B cell (primary cell): ENCODE data around the gene ENSA. TPM values are rescaled to one million over a fixed set of nuclear protein-coding genes. Genes with fewer than 3 reads are reported as not detected.

Experiments used
- ATAC-seq: fragments of 200-7000 bp; cut with Tn5 transposase; one replicate; pipeline ENCODE4 v1.10.0; 2021; ENCODE audit warnings: low read depth, mild to moderate bottlenecking, moderate number of reproducible peaks, moderate library complexity
- CTCF ChIA-PET: fragments of 350-600 bp; sonication (Branson Sonifier 250); formaldehyde crosslinking; loops from one replicate; lab custom pipeline; 2021; ENCODE audit warnings: antibody characterized with exemption, inconsistent platforms; lab: Charles Lee
- POLR2A ChIA-PET: fragments of 350-600 bp; sonication (Branson Sonifier 250); formaldehyde crosslinking; loops from one replicate; lab custom pipeline; 2021; ENCODE audit warnings: antibody characterized with exemption; lab: Charles Lee
- DNase-seq: peaks from one replicate; pipeline ENCODE4 v3.0.0; 2013
- H2AFZ ChIP-seq: 2 replicates; pipeline ENCODE4 v1.6.1; 2012; ENCODE audit warnings: mild to moderate bottlenecking, low read depth, low read length; ENCODE audit not compliant: insufficient read depth, poor library complexity, severe bottlenecking
- H3K27ac ChIP-seq, 2 donors: 1 replicate in 1 of 2; 2 replicates in 1 of 2; pipeline ENCODE4 v1.5.1; 2012 to 2013; ENCODE audit warnings: low read length in 2 of 2, mild to moderate bottlenecking in 2 of 2, moderate library complexity in 1 of 2
- H3K27me3 ChIP-seq, 4 experiments: fragments of 200-600 bp in 1 of 4; sonication (generic) in 1 of 4; replicated peaks in 1 of 4; 1 replicate in 2 of 4; 2 replicates in 2 of 4; pipeline versions ENCODE4 v1.6.1 to v1.7.0; 2013 to 2016; ENCODE audit warnings: low read length in 3 of 4, mild to moderate bottlenecking in 2 of 4, mixed read lengths in 1 of 4, moderate library complexity in 1 of 4; ENCODE audit not compliant: insufficient read depth in 4 of 4, control insufficient read depth in 3 of 4; ENCODE audit errors: control extremely low read depth in 1 of 4
- H3K36me3 ChIP-seq, 2 experiments: replicated peaks in 1 of 2; 1 replicate in 1 of 2; 2 replicates in 1 of 2; pipeline versions ENCODE4 v1.6.1 to v1.7.1; 2013; ENCODE audit warnings: low read length in 1 of 2; ENCODE audit not compliant: insufficient read depth in 2 of 2, control insufficient read depth in 1 of 2; ENCODE audit errors: control extremely low read depth in 1 of 2, extremely low read depth in 1 of 2
- H3K4me1 ChIP-seq, 2 donors: fragments of 200-600 bp in 1 of 2; sonication (generic) in 1 of 2; 1 replicate in 1 of 2; 2 replicates in 1 of 2; pipeline versions ENCODE4 v1.5.1 to v1.6.1; 2013 to 2017; ENCODE audit warnings: low read length in 2 of 2; ENCODE audit not compliant: control insufficient read depth in 2 of 2, insufficient read depth in 2 of 2
- H3K4me2 ChIP-seq: replicated peaks from 2 replicates; pipeline ENCODE3; 2012; ENCODE audit warnings: mild to moderate bottlenecking, low read depth, low read length; ENCODE audit not compliant: poor library complexity, severe bottlenecking
- H3K4me3 ChIP-seq, 5 experiments: fragments of 200-600 bp in 1 of 5; sonication (generic) in 1 of 5; 1 replicate in 3 of 5; 2 replicates in 2 of 5; pipeline versions ENCODE4 v1.5.1 to v1.7.0; 2011 to 2016; ENCODE audit warnings: low read length in 4 of 5, mild to moderate bottlenecking in 4 of 5, low read depth in 2 of 5, control low read depth in 1 of 5, moderate library complexity in 1 of 5; ENCODE audit not compliant: insufficient read depth in 1 of 5; ENCODE audit errors: control extremely low read depth in 1 of 5, extremely low read depth in 1 of 5
- H3K79me2 ChIP-seq: fragments of 200-600 bp; sonication (generic); one replicate; pipeline ENCODE4 v1.6.0; 2016; ENCODE audit warnings: low read length; ENCODE audit not compliant: control insufficient read depth, insufficient read depth
- H3K9ac ChIP-seq: fragments of 200-600 bp; sonication (generic); 2 replicates; pipeline ENCODE4 v1.6.1; 2017; ENCODE audit warnings: mild to moderate bottlenecking, low read length, moderate library complexity
- H3K9me3 ChIP-seq, 3 donors: one replicate each; pipeline versions ENCODE4 v1.6.1 to v1.7.1; 2013; ENCODE audit warnings: low read length in 2 of 3; ENCODE audit not compliant: control insufficient read depth in 2 of 3, insufficient read depth in 1 of 3; ENCODE audit errors: control extremely low read depth in 1 of 3
- H4K20me1 ChIP-seq: 2 replicates; pipeline ENCODE4 v1.6.0; 2012; ENCODE audit warnings: mild to moderate bottlenecking, low read length; ENCODE audit not compliant: insufficient read depth, control insufficient read depth, poor library complexity, severe bottlenecking
- H3K27ac Mint-ChIP-seq: one replicate; pipeline ENCODE4 v1.8.0; 2021; ENCODE audit warnings: mixed read lengths
- H3K27me3 Mint-ChIP-seq: one replicate; pipeline ENCODE4 v1.8.0; 2021; ENCODE audit warnings: mixed read lengths
- H3K4me1 Mint-ChIP-seq: one replicate; pipeline ENCODE4 v1.8.0; 2021; ENCODE audit warnings: mixed read lengths
- H3K4me3 Mint-ChIP-seq: one replicate; pipeline ENCODE4 v1.8.0; 2021; ENCODE audit warnings: mixed read lengths
- H3K9me3 Mint-ChIP-seq: one replicate; pipeline ENCODE4 v1.8.0; 2022; ENCODE audit warnings: mixed read lengths; ENCODE audit not compliant: insufficient read depth
- CTCF ChIP-seq: fragments of 200-600 bp; IDR thresholded peaks from one replicate; pipeline ENCODE4 v1.8.0; 2022; ENCODE audit warnings: antibody characterized with exemption, mild to moderate bottlenecking
- EZH2 ChIP-seq: IDR thresholded peaks from 2 replicates; pipeline ENCODE4 v1.6.1; 2012; ENCODE audit warnings: borderline replicate concordance, low read depth, mild to moderate bottlenecking, moderate library complexity, low read length; ENCODE audit not compliant: insufficient read depth, poor library complexity, severe bottlenecking
- WGBS: methylation state at CpG from one replicate; pipeline ENCODE4 v1.1.5; 2013; ENCODE audit warnings: missing lambda C conversion rate; ENCODE audit not compliant: insufficient coverage; 5-methylcytosine and 5-hydroxymethylcytosine counted together
- intact Hi-C: fragments of 100-400 bp; cut with micrococcal nuclease; formaldehyde crosslinking; loops from one replicate; pipeline ENCODE4 v1.10.0; 2022
- polyA plus RNA-seq: library from polyadenylated mRNA; depleted of rRNA; stranded (reverse); fragments of >200 nt; gene quantifications from 2 replicates; pipeline ENCODE4 v1.2.3, GENCODE V29; 2012
- total RNA-seq, 2 donors: library from RNA; stranded (reverse); fragments of 120-200 nt in 1 of 2; gene quantifications; 1 replicate in 1 of 2; 2 replicates in 1 of 2; pipeline versions ENCODE4 v1.2.3 to v1.2.4, GENCODE V29; 2013 to 2022

Gene ENSA
- total and polyA plus RNA-seq, 2 donors (not counting 1 experiment from before 2014, with no cell fraction given), result 85.5 to 115 TPM

- Histone ChIP-seq H3K79me2 (peaks cover 43% of the 10 kb centered on the region), H3K9me3 (no peaks in the 10 kb centered on the region), H2AFZ (no peak overlapping the region), H3K27ac (no peak overlapping the region), H3K4me3 (no peak overlapping the region), H3K4me2 (no peak overlapping the region), H3K9ac (no peak overlapping the region), H3K36me3 (peaks cover 0 to 4% of the 10 kb centered on the region in 2 experiments), H3K4me1 (peaks cover 5% of the 10 kb centered on the region in 2 donors), H4K20me1 (no peaks in the 10 kb centered on the region), H3K27me3 (no peaks in the 10 kb centered on the region)
- TF ChIP-seq EZH2, result no peak
- ChIA-PET POLR2A (no interaction called here), CTCF (no interaction called here)
- no peak for ATAC-seq
- peaks cover 9% of the 10 kb centered on the region for H3K4me1 Mint-ChIP-seq
- H3K9me3 Mint-ChIP-seq, result no peaks in the 10 kb centered on the region
- H3K27me3 Mint-ChIP-seq, result no peaks in the 10 kb centered on the region
- no CpG with 5 or more reads among the region's 1 CpG for WGBS
- intact Hi-C loops, result no loop called here
- no peak overlapping the region for H3K4me3 Mint-ChIP-seq
- DNase-seq, result no peak
- no peak overlapping the region for H3K27ac Mint-ChIP-seq
These were observed 49.6 kb upstream of the ENSA start for GRCh38 chr1:150678988-150679387.

- ChIA-PET POLR2A (no interaction called here), CTCF (interaction anchor here (1.3 kb wide), 2 partner anchors 21 to 326 kb away, joined by 3 to 5 read pairs; no protein-coding TSS in a partner anchor)
- no peaks in the 10 kb centered on the region for H3K9me3 ChIP-seq
- H3K4me1 Mint-ChIP-seq, result no peaks in the 10 kb centered on the region
- H3K36me3 ChIP-seq, result peaks cover 0 to 3% of the 10 kb centered on the region in 2 experiments
- no peaks in the 10 kb centered on the region for H3K9me3 Mint-ChIP-seq
- H3K9ac ChIP-seq, result no peak overlapping the region
- TF ChIP-seq EZH2, result no peak
- TF ChIP-seq CTCF, result no peak
- no peak overlapping the region for H3K27ac Mint-ChIP-seq
- intact Hi-C loops, result no loop called here
- DNase-seq (no peak), ATAC-seq (no peak)
- H3K4me3 ChIP-seq, result no peak overlapping the region
- H3K27me3 Mint-ChIP-seq, result no peaks in the 10 kb centered on the region
- peaks cover 30% of the 10 kb centered on the region for H3K79me2 ChIP-seq
- no peaks in the 10 kb centered on the region for H4K20me1 ChIP-seq
- no peaks in the 10 kb centered on the region for H3K4me1 ChIP-seq
- no peak overlapping the region for H3K27ac ChIP-seq
- 100% methylated on average over 1 of the region's 4 CpGs for WGBS
- no peak overlapping the region for H3K4me3 Mint-ChIP-seq
- H2AFZ ChIP-seq, result no peak overlapping the region
- no peak overlapping the region for H3K4me2 ChIP-seq
- H3K27me3 ChIP-seq, result no peaks in the 10 kb centered on the region
These were observed 45.5 kb upstream of the ENSA start for GRCh38 chr1:150674881-150675280.
